Central memory CD8-positive, alpha-beta T cell (primary cell): ENCODE data around the gene DGKB.

Experiments
- ATAC-seq: fragments of 150-1000 bp; cut with Tn5 transposase; replicated peaks from 2 replicates; pipeline ENCODE4 v1.10.0; 2022; ENCODE audit warnings: mild to moderate bottlenecking, moderate FRiP score, moderate number of reproducible peaks; ENCODE audit not compliant: poor library complexity, severe bottlenecking; ENCODE audit errors: extremely low read depth
- DNase-seq, 2 donors: peaks; one replicate each; pipeline ENCODE4 v3.0.0; 2021; ENCODE audit warnings: low spot score in 2 of 2
- H3K27ac Mint-ChIP-seq: one replicate; pipeline ENCODE4 v1.8.0; 2022; ENCODE audit warnings: low read depth, mild to moderate bottlenecking, moderate library complexity, mixed read lengths
- H3K27me3 Mint-ChIP-seq: one replicate; pipeline ENCODE4 v1.8.0; 2022; ENCODE audit warnings: mixed read lengths
- H3K36me3 Mint-ChIP-seq: one replicate; pipeline ENCODE4 v1.8.0; 2022; ENCODE audit warnings: mild to moderate bottlenecking, moderate library complexity, mixed read lengths; ENCODE audit not compliant: insufficient read depth
- H3K4me1 Mint-ChIP-seq: one replicate; pipeline ENCODE4 v1.8.0; 2022; ENCODE audit warnings: mixed read lengths
- H3K4me3 Mint-ChIP-seq: one replicate; pipeline ENCODE4 v1.8.0; 2022; ENCODE audit warnings: mild to moderate bottlenecking, moderate library complexity, mixed read lengths
- H3K9me3 Mint-ChIP-seq: one replicate; pipeline ENCODE4 v1.8.0; 2022; ENCODE audit warnings: mixed read lengths

The DGKB gene

DNA sequence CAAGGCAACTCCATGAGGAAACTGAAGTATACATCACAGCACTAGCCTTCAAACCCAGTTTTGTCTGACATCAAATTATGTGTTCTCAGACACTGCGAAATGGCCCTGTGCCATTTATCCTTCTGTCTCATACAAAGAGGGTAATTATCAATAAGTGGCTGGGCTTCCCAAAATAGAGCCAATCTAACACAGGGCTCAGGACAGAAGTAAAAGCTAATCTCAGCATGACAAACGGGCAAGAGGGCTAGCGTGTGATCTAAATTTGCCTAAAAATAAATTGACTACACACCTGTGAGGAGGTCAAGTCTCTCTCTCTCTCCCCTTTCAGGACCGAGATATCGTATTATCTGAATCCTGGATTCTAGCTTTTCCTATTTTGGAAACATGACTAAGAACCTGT, 67.2 kb downstream of the DGKB start:
- no peak for ATAC-seq
- Mint-ChIP-seq H3K4me3 (no peak overlapping the region), H3K27me3 (no peaks in the 10 kb centered on the region), H3K9me3 (peaks cover 6% of the 10 kb centered on the region), H3K4me1 (no peaks in the 10 kb centered on the region), H3K27ac (no peak overlapping the region), H3K36me3 (no peaks in the 10 kb centered on the region)
- no peak for DNase-seq

DNA sequence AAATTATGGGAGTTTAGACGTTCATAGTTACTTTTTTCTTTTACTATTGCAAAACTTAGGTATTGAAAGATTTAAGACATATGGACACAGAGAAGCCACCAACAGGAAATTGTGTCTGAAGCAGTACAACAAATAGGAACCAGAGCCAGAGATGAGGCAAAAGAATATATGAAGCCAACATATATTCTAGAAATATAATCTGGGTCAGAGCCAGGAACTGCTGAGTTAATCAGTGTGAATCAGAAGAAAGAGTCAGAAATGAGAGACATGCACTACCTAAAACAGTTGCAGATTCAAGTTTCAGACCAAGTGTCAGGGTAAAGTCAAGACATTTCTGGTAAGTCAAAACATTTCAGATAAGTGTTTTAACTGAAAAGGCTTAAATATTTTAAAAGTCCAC, 67.7 kb downstream of the DGKB start:
- ATAC-seq (no peak), DNase-seq (no peak)
- no peak overlapping the region for H3K4me3 Mint-ChIP-seq
- no peak overlapping the region for H3K27ac Mint-ChIP-seq
- no peaks in the 10 kb centered on the region for H3K36me3 Mint-ChIP-seq
- H3K9me3 Mint-ChIP-seq = peaks cover 6% of the 10 kb centered on the region
- no peaks in the 10 kb centered on the region for H3K27me3 Mint-ChIP-seq
- no peaks in the 10 kb centered on the region for H3K4me1 Mint-ChIP-seq

- Mint-ChIP-seq H3K27ac (no peak overlapping the region), H3K4me3 (no peak overlapping the region), H3K4me1 (no peaks in the 10 kb centered on the region), H3K27me3 (no peaks in the 10 kb centered on the region), H3K9me3 (peaks cover 6% of the 10 kb centered on the region), H3K36me3 (no peaks in the 10 kb centered on the region)
- ATAC-seq (no peak), DNase-seq (no peak)
Observed at GRCh38 chr7:14834456-14834855, 68.1 kb downstream of the DGKB start.

DNA sequence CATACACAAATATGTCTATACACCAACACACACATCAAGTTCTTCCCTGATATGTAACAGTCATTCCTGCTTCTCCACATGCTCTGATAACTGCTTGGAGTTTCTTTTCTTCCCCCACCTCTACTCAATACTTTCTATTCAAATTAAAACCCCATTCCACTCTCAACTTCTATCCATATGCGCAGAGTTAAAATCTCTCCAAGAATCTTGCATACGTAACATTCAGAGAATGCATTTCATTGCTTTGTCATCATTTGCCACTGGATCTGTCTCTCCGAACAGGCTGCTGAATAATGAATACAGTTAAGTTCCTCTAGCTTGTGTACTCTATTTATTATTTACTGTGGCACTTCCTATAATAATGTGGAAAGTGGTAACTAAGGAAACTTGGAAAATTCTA, 68.8 kb downstream of the DGKB start:
- ATAC-seq = no peak
- no peak for DNase-seq
- H3K27me3 Mint-ChIP-seq = no peaks in the 10 kb centered on the region
- H3K27ac Mint-ChIP-seq = no peak overlapping the region
- no peak overlapping the region for H3K4me3 Mint-ChIP-seq
- H3K4me1 Mint-ChIP-seq = no peaks in the 10 kb centered on the region
- peaks cover 6% of the 10 kb centered on the region for H3K9me3 Mint-ChIP-seq
- no peaks in the 10 kb centered on the region for H3K36me3 Mint-ChIP-seq

DNA sequence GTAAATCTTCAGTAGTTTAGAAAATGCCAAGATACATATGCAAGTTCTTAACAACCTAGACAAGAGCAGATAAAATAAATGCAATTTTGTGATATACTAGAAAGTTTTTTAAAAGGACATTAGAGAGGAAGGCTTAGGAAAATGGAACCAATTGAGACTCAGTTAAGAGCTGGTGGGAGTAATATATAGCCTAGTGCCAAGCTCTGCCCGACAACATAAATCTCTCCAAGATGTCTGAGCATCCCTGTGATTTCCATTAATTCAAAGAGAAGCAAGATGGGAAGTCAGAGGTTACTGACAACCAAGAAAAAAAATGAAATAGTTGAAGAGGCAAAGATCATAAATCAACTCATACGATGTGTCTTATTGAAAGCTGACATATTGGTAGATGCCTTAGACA, 74.5 kb downstream of the DGKB start:
- Mint-ChIP-seq H3K4me3 (no peak overlapping the region), H3K27me3 (no peaks in the 10 kb centered on the region), H3K36me3 (no peaks in the 10 kb centered on the region), H3K9me3 (peaks cover 6% of the 10 kb centered on the region), H3K27ac (no peak overlapping the region), H3K4me1 (no peaks in the 10 kb centered on the region)
- ATAC-seq (no peak), DNase-seq (no peak)

DNA sequence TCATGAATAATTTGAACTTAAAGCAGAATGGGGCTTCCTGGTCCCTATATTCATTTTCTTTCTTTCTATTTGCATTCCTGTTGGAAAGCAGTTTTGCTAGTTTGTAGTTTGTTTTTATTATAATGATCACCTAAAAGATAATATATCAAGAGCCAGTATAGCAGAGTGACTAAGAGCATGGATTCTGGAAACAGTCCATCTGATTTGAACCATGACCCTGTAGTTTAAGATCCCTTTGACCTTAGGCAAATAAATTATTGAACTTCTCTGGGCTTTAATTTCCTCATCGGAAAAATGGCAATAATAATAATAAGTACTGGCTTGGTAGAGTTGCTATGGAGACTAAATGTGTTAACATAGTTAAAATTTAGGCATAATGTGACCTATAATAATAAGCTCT, 76.1 kb downstream of the DGKB start:
- no peak overlapping the region for H3K27ac Mint-ChIP-seq
- no peaks in the 10 kb centered on the region for H3K27me3 Mint-ChIP-seq
- H3K36me3 Mint-ChIP-seq = no peaks in the 10 kb centered on the region
- ATAC-seq = no peak
- peaks cover 4% of the 10 kb centered on the region for H3K9me3 Mint-ChIP-seq
- H3K4me1 Mint-ChIP-seq = no peaks in the 10 kb centered on the region
- H3K4me3 Mint-ChIP-seq = no peak overlapping the region
- DNase-seq = no peak

DNA sequence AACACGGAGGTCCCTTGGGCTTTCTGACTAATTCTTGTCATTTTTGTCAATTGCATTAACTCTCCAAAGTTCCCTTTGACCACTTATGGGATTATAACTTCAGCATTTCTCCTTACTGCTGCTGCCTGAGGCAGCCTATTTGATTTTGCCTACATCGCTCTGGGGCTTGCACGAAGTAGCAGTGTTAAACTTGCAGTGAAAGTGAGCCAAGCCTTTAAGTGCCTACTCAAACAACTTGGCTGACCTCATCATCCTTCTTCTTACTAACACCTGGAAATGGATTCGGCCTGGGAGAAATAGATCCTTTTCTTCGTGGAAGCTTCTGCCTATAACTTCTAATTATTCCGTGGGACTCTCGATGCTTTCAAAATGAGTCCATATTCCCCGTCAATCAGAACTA, 76.6 kb downstream of the DGKB start:
- Mint-ChIP-seq H3K27ac (no peak overlapping the region), H3K4me3 (no peak overlapping the region), H3K36me3 (no peaks in the 10 kb centered on the region), H3K27me3 (no peaks in the 10 kb centered on the region), H3K4me1 (no peaks in the 10 kb centered on the region), H3K9me3 (peaks cover 7% of the 10 kb centered on the region)
- DNase-seq (no peak), ATAC-seq (no peak)

GRCh38 chr7:14822481-14822854, 80.1 kb downstream of the DGKB start:
- no peak for ATAC-seq
- Mint-ChIP-seq H3K4me3 (no peak overlapping the region), H3K36me3 (no peaks in the 10 kb centered on the region)

GRCh38 chr7:14821757-14822480, 80.6 kb downstream of the DGKB start:
- Mint-ChIP-seq H3K27ac (no peak overlapping the region), H3K27me3 (no peaks in the 10 kb centered on the region), H3K4me1 (no peaks in the 10 kb centered on the region), H3K9me3 (peaks cover 7% of the 10 kb centered on the region), H3K36me3 (no peaks in the 10 kb centered on the region), H3K4me3 (no peak overlapping the region)
- ATAC-seq (no peak), DNase-seq (no peak)

More at GRCh38 chr7:14822481-14822854, 80.1 kb downstream of the DGKB start:
- H3K27me3 Mint-ChIP-seq = no peaks in the 10 kb centered on the region
- H3K4me1 Mint-ChIP-seq = no peaks in the 10 kb centered on the region
- peaks cover 7% of the 10 kb centered on the region for H3K9me3 Mint-ChIP-seq
- H3K27ac Mint-ChIP-seq = no peak overlapping the region
- no peak for DNase-seq

DNA sequence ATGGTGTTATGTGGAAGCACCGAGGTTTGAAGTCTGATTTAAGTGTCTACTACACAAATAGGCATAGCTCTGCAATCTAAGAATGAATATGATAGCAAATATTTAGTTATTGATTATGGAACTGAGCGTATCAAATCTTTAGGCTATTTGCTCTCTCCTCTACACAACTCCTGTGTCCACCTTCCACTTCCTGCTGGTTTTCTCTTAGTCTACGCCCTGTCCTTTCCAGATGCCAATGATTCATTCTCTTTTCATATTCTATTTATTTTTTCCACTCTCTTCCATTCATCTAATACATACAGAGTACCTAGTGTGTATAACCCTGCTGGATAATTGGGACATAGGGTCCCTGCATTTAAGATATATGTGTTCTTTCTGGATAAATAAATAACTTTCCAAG, 83.7 kb downstream of the DGKB start:
- DNase-seq (no peak), ATAC-seq (no peak)
- H3K4me1 Mint-ChIP-seq = no peaks in the 10 kb centered on the region
- no peaks in the 10 kb centered on the region for H3K27me3 Mint-ChIP-seq
- H3K9me3 Mint-ChIP-seq = peaks cover 13% of the 10 kb centered on the region
- no peaks in the 10 kb centered on the region for H3K36me3 Mint-ChIP-seq
- H3K27ac Mint-ChIP-seq = no peak overlapping the region
- H3K4me3 Mint-ChIP-seq = no peak overlapping the region

DNA sequence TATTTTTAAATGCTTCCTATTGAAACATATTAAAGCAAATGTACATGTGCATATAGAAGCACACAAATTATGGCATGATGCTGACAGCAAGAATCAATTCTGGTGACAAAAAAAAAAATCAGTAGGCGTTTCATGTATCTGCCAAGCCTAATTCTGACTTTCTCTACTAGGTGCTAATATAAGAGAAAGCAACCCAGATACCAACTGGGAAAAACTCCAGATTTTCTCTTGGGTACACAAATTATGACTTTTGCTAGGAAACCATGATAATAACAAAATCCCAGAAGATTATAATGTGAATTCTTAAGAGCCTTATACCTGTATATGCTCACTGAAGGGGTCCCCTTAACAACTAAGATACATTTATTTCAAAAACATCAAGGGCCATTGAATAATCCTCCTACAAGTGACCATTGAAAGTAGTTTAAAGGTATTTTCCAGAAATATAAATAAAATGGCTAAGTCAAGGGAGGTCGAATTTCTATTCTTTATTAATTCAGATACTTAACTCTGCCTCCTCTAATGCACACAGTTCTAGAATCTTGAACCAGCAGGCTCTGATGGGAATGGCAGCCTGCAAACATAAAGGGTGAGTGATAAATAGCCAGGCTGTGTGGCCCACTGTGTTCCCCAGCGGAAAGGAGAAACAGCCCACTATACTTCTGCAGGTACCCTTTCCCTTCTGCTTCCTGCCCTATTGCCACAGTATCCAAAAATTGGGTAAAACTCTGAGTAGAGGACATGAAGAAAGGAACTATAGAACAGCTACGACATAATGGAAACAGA, 84.5 kb downstream of the DGKB start:
- ATAC-seq (no peak), DNase-seq (no peak)
- Mint-ChIP-seq H3K27me3 (no peaks in the 10 kb centered on the region), H3K36me3 (no peaks in the 10 kb centered on the region), H3K4me1 (no peaks in the 10 kb centered on the region), H3K27ac (no peak overlapping the region), H3K9me3 (peaks cover 13% of the 10 kb centered on the region), H3K4me3 (no peak overlapping the region)

GRCh38 chr7:14807507-14807906, 95.0 kb downstream of the DGKB start:
- Mint-ChIP-seq H3K27ac (no peak overlapping the region), H3K9me3 (peaks cover under 1% of the 10 kb centered on the region), H3K4me1 (no peaks in the 10 kb centered on the region), H3K36me3 (no peaks in the 10 kb centered on the region), H3K27me3 (no peaks in the 10 kb centered on the region), H3K4me3 (no peak overlapping the region)
- ATAC-seq = no peak
- no peak for DNase-seq

- no peak for ATAC-seq
- Mint-ChIP-seq H3K4me3 (no peak overlapping the region), H3K27ac (no peak overlapping the region), H3K36me3 (no peaks in the 10 kb centered on the region), H3K27me3 (no peaks in the 10 kb centered on the region), H3K4me1 (no peaks in the 10 kb centered on the region), H3K9me3 (no peaks in the 10 kb centered on the region)
- no peak for DNase-seq
Observed at GRCh38 chr7:14806891-14807290, 95.7 kb downstream of the DGKB start.
